Ishikawa (cell line): Measurements from ENCODE around the gene NDUFC2.

Source experiments
- EP300 ChIP-seq: IDR thresholded peaks from 2 replicates; pipeline ENCODE4 v1.6.1; 2012; ENCODE audit warnings: borderline replicate concordance
- FOXM1 ChIP-seq: IDR thresholded peaks from 2 replicates; pipeline ENCODE4 v1.6.1; 2012; ENCODE audit warnings: low read depth, borderline replicate concordance
- RAD21 ChIP-seq: IDR thresholded peaks from 2 replicates; pipeline ENCODE4 v1.6.1; 2012; ENCODE audit warnings: low read depth
- REST ChIP-seq: IDR thresholded peaks from 2 replicates; pipeline ENCODE4 v1.6.1; 2012; ENCODE audit warnings: low read depth, mild to moderate bottlenecking
- TAF1 ChIP-seq: IDR thresholded peaks from 2 replicates; pipeline ENCODE4 v1.6.1; 2012; ENCODE audit warnings: low read depth, mild to moderate bottlenecking
- TCF12 ChIP-seq: IDR thresholded peaks from 2 replicates; pipeline ENCODE4 v1.6.1; 2012; ENCODE audit warnings: low read depth

- no peak for TF ChIP-seq TCF12
- no peak for TF ChIP-seq REST
- no peak for TF ChIP-seq RAD21
- no peak for TF ChIP-seq EP300
- TF ChIP-seq FOXM1 = no peak
- no peak for TF ChIP-seq TAF1
These were observed 13.2 kb downstream of the NDUFC2 start for GRCh38 chr11:78066471-78066870.
